ENCODE measurements around the gene MEN1. TPM values are rescaled to one million over a fixed set of nuclear protein-coding genes. Genes with fewer than 3 reads are reported as not detected.
A peak's percentile ranks its signal among the peaks of the same experiment; 100 is the strongest.

The MEN1 gene
- polyA plus RNA-seq, 3 donors, result 9.4 to 26.2 (median 10.0) TPM

DNA sequence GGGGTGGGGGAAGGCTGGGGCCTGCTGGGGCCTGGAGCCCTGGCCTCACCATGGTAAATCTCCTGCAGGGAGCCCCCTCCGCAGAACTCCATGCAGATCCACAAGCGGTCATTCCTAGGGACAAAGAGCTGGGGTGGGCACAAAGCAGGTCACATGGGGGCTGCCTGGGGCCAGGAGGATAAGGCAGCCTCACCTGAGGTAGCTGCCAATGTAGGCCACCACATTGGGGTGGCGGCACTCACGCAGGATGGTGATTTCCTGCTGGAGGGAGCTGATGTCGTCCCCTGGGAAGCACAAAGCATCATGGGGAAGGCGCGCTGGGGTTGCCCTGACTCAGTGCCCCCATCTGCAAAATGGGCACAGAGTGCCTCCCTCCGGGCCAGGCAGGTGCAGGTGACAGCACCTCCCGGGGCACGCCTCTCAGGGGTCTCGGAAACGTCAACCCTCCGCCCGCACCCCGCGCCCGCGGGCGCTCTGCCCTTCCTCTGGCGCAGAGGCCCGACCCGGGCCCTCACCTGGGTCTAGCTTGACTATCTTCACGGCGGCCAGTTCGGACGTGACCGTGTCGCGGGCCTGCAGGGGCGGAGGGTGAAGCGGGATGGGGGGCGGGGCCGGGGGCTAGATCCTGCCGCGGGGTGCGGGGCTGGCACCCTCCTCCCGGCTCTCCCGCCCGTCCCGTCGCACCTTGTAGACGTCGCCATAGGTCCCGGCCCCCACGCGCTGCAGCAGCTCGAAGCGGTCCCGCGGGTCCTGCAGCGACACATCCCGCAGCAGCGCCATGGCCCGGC lies 7.8 kb downstream of the MEN1 start:
- peaks cover 29 to 42% of the 10 kb centered on the region in 2 donors for H3K4me1 ChIP-seq (ENCODE audit: control insufficient read depth in 1 of 2, insufficient read depth in 2 of 2, low read length in 2 of 2)
- peaks cover 46% of the 10 kb centered on the region for H3K4me1 Mint-ChIP-seq
- peak in 1 of 3 donors; percentile 12 for DNase-seq
- peaks cover 6% of the 10 kb centered on the region for H3K79me2 ChIP-seq (ENCODE audit: insufficient read depth, low read length)
- H3K4me2 ChIP-seq (replicated peaks; ENCODE audit: extremely low read depth, low read length, poor library complexity, severe bottlenecking), result peak overlapping the region; percentile 86
- intact Hi-C loops (cut with micrococcal nuclease), result no loop called here
- H3K36me3 Mint-ChIP-seq, result peaks cover 28 to 43% of the 10 kb centered on the region in 2 donors
- peak overlapping the region in 1 of 2 donors; percentile 25 for H3K27ac ChIP-seq (ENCODE audit: low read depth in 1 of 2, low read length in 2 of 2)
- H3K27me3 ChIP-seq (ENCODE audit: control insufficient read depth in 2 of 2, insufficient read depth in 2 of 2, low read length in 2 of 2), result no peaks in the 10 kb centered on the region
- TF ChIP-seq, protein P1, sequence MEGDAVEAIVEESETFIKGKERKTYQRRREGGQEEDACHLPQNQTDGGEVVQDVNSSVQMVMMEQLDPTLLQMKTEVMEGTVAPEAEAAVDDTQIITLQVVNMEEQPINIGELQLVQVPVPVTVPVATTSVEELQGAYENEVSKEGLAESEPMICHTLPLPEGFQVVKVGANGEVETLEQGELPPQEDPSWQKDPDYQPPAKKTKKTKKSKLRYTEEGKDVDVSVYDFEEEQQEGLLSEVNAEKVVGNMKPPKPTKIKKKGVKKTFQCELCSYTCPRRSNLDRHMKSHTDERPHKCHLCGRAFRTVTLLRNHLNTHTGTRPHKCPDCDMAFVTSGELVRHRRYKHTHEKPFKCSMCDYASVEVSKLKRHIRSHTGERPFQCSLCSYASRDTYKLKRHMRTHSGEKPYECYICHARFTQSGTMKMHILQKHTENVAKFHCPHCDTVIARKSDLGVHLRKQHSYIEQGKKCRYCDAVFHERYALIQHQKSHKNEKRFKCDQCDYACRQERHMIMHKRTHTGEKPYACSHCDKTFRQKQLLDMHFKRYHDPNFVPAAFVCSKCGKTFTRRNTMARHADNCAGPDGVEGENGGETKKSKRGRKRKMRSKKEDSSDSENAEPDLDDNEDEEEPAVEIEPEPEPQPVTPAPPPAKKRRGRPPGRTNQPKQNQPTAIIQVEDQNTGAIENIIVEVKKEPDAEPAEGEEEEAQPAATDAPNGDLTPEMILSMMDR (IDR thresholded peaks at IDR 0.05), result no peak
- no peaks in the 10 kb centered on the region for H4K20me1 ChIP-seq (ENCODE audit: insufficient read depth, low read length)
- H3K9ac ChIP-seq (ENCODE audit: insufficient read depth, low read length, poor library complexity, severe bottlenecking), result peak overlapping the region; percentile 43
- peaks cover 0 to 3% (median 0%) of the 10 kb centered on the region in 3 donors for H3K27me3 Mint-ChIP-seq (ENCODE audit: low read depth in 3 of 3)
- H2AFZ ChIP-seq (ENCODE audit: insufficient read depth, low read depth, low read length, poor library complexity, severe bottlenecking), result peak overlapping the region; percentile 62
- peak overlapping the region in 3 of 7 donors; percentile 9 to 78 (median 46) for H3K27ac Mint-ChIP-seq
- H3K9me3 ChIP-seq (replicated peaks in 1 of 2; ENCODE audit: control insufficient read depth in 1 of 2, insufficient read depth in 1 of 2, low read length in 2 of 2), result no peaks in the 10 kb centered on the region
- peak overlapping the region; percentile 76 to 82 for H3K4me3 Mint-ChIP-seq
- peaks cover 0 to 3% (median 0%) of the 10 kb centered on the region in 7 donors for H3K9me3 Mint-ChIP-seq
- H3K36me3 ChIP-seq (replicated peaks in 1 of 2; ENCODE audit: control insufficient read depth in 1 of 2, insufficient read depth in 2 of 2, low read length in 2 of 2), result peaks cover 13 to 48% of the 10 kb centered on the region in 2 donors
- H3K4me3 ChIP-seq (replicated peaks in 1 of 3; ENCODE audit: low read depth in 2 of 3, low read length in 3 of 3), result peak overlapping the region; percentile 48 to 94 (median 65)
- 2% methylated on average over 52 of the region's 54 CpGs for WGBS (ENCODE audit: insufficient coverage)

DNA sequence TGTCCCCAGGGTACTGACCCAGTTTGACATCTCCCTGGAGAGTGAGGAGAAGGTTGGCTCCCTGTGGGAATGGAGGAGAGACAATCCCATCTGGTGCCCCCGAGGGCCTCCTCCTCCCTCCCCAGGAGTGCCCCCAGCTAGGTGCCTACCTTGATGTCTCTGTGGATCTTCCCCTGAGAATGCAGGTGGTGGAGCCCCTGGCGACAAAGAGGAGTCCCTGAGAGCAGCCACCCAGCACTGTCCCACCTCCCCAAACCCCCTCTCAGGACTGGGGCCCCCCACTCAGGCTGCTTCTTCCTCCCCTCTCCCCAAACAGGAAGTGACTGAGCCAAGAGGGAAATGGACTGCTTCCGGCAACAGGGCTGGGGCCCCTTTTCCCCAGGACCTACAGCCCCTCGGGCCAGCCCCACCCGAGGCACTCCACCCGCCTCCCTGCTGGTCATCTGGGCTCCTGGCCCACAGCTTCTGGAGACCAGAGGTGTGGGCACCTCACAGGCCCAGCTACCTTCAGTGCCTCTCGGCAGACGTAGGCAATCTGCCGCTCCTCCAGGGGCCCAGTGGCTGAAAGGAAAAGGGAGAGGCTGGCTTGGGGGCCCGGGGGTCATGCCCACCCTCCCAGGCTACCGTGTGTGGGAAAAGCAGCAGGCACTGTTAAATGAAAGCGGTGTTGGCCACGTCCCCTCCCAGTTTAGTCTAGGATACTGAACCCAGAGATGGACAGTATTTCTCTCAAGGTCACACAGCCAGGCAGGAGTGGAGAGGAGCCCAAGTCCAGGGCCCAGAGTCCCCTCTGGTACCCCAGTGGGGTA lies 8.6 kb downstream of the MEN1 start:
- H3K9ac ChIP-seq (ENCODE audit: insufficient read depth, low read length, poor library complexity, severe bottlenecking), result peak overlapping the region; percentile 43
- whole genome bisulfite sequencing (ENCODE audit: insufficient coverage), result 0% methylated on average over 8 of the region's 13 CpGs
- H3K27ac ChIP-seq (ENCODE audit: low read depth in 1 of 2, low read length in 2 of 2), result peak overlapping the region; percentile 25 to 41
- H3K27me3 ChIP-seq (ENCODE audit: control insufficient read depth in 2 of 2, insufficient read depth in 2 of 2, low read length in 2 of 2), result no peaks in the 10 kb centered on the region
- peak overlapping the region; percentile 86 for H3K4me2 ChIP-seq (replicated peaks; ENCODE audit: extremely low read depth, low read length, poor library complexity, severe bottlenecking)
- TF ChIP-seq, protein P1 (IDR thresholded peaks at IDR 0.05), result no peak
- H4K20me1 ChIP-seq (ENCODE audit: insufficient read depth, low read length), result peaks cover 5% of the 10 kb centered on the region
- Mint-ChIP-seq H3K27me3 (ENCODE audit: low read depth in 3 of 3) (peaks cover 0 to 3% (median 0%) of the 10 kb centered on the region in 3 donors), H3K4me1 (peaks cover 44% of the 10 kb centered on the region), H3K27ac (peak overlapping the region in 6 of 7 donors; percentile 24 to 78 (median 50)), H3K4me3 (peak overlapping the region; percentile 76 to 82), H3K9me3 (peaks cover 0 to 3% (median 0%) of the 10 kb centered on the region in 7 donors), H3K36me3 (peaks cover 23 to 43% of the 10 kb centered on the region in 2 donors)
- intact Hi-C loops (cut with micrococcal nuclease), result no loop called here
- peaks cover 29 to 42% of the 10 kb centered on the region in 2 donors for H3K4me1 ChIP-seq (ENCODE audit: control insufficient read depth in 1 of 2, insufficient read depth in 2 of 2, low read length in 2 of 2)
- H3K9me3 ChIP-seq (replicated peaks in 1 of 2; ENCODE audit: control insufficient read depth in 1 of 2, insufficient read depth in 1 of 2, low read length in 2 of 2), result no peaks in the 10 kb centered on the region
- H2AFZ ChIP-seq (ENCODE audit: insufficient read depth, low read depth, low read length, poor library complexity, severe bottlenecking), result peak overlapping the region; percentile 62
- DNase-seq, result peak in 2 of 3 donors; percentile 36 to 40
- peaks cover 6% of the 10 kb centered on the region for H3K79me2 ChIP-seq (ENCODE audit: insufficient read depth, low read length)
- peaks cover 20 to 47% of the 10 kb centered on the region in 2 donors for H3K36me3 ChIP-seq (replicated peaks in 1 of 2; ENCODE audit: control insufficient read depth in 1 of 2, insufficient read depth in 2 of 2, low read length in 2 of 2)
- peak overlapping the region; percentile 48 to 94 (median 65) for H3K4me3 ChIP-seq (replicated peaks in 1 of 3; ENCODE audit: low read depth in 2 of 3, low read length in 3 of 3)
